ENCODE measurements around the gene TYMP. TPM values are rescaled to one million over a fixed set of nuclear protein-coding genes. Genes with fewer than 3 reads are reported as not detected.

The TYMP gene
- total and polyA plus RNA-seq, 2 of the 8 experiments (the other 6 are each of a cell fraction or from before 2014, with no cell fraction given) = 0.43 to 0.48 TPM

DNA sequence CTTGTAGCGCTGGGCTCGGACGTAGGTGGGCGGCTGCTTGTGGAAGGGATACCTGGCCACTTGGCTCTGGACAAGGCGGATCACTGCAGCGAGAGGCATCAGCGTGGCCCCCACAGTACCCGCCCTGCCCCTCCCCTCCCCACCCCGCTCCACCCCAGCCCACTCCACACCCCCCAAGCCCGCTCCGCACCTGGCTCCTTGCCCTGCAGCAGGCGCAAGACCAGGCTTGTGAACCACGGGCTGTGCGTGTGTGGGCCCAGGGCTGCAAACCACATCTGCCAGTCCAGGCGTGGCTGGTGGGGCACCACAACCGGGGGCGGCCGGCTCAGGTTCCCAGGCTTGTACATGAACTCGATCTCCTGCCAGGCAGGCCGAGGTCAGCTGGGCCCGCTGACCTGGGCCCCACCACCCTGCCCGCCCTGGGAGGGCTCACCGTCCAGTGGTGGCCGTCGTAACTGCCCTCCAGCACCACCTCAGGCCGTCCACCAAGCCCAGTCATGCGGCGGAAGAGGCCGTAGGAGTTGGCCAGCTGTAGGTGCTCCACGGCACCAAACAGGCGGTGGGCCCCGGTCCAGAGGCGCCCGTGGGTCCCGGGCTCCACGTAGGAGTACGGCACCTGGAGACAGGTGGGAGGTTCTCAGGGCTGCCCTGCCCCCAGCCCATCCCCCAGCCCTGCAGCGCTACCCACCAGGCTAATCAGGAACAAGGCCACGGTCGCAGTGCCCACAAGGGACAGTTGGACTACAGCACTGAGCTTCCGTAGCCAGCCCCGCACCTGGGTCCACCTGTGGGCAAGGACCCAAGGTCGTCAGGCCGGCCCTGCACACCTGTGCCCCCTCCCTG lies 25.2 kb downstream of the TYMP start (continued):
- TF ChIP-seq, protein P1, sequence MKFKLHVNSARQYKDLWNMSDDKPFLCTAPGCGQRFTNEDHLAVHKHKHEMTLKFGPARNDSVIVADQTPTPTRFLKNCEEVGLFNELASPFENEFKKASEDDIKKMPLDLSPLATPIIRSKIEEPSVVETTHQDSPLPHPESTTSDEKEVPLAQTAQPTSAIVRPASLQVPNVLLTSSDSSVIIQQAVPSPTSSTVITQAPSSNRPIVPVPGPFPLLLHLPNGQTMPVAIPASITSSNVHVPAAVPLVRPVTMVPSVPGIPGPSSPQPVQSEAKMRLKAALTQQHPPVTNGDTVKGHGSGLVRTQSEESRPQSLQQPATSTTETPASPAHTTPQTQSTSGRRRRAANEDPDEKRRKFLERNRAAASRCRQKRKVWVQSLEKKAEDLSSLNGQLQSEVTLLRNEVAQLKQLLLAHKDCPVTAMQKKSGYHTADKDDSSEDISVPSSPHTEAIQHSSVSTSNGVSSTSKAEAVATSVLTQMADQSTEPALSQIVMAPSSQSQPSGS (IDR thresholded peaks at IDR 0.05; ENCODE audit: low read length) = no peak
- no peak for TF ChIP-seq RAD21 (IDR thresholded peaks at IDR 0.05 in 1 of 2, conservative IDR thresholded peaks at IDR 0.05 in 1 of 2; ENCODE audit: low read depth in 2 of 2, low read length in 2 of 2)
- TF ChIP-seq NANOG (IDR thresholded peaks at IDR 0.05; ENCODE audit: insufficient read depth, low read depth, low read length, poor library complexity, severe bottlenecking) = no peak
- no peak for TF ChIP-seq CBX5 (IDR thresholded peaks at IDR 0.05; ENCODE audit: low read depth, low read length)
- no peak for TF ChIP-seq SIN3A (conservative IDR thresholded peaks at IDR 0.05 in 1 of 2, IDR thresholded peaks at IDR 0.05 in 1 of 2; ENCODE audit: low read depth in 1 of 2, low read length in 2 of 2)
